Common myeloid progenitor, CD34-positive (primary cell): ENCODE results near the gene ALK.
A peak's percentile ranks its signal among the peaks of the same experiment; 100 is the strongest.

ENCODE experiments used
- CTCF ChIA-PET: fragments of 350-600 bp; sonication (Branson Sonifier 250); formaldehyde crosslinking; loops from one replicate; lab custom pipeline; 2021; ENCODE audit warnings: antibody characterized with exemption; lab: Charles Lee
- POLR2A ChIA-PET: fragments of 350-600 bp; sonication (Branson Sonifier 250); formaldehyde crosslinking; loops from one replicate; lab custom pipeline; 2021; ENCODE audit warnings: antibody characterized with exemption; lab: Charles Lee
- DNase-seq, 3 donors: peaks; one replicate each; pipeline versions ENCODE4 v3.0.0 to v3.0.0-alpha.2; 2013
- H3K27ac ChIP-seq, 2 experiments: 1 replicate in 1 of 2; 2 replicates in 1 of 2; pipeline ENCODE4 v1.7.0; 2013; ENCODE audit warnings: inconsistent platforms in 2 of 2, low read length in 2 of 2, mild to moderate bottlenecking in 2 of 2, low read depth in 1 of 2, moderate library complexity in 1 of 2; ENCODE audit not compliant: severe bottlenecking in 2 of 2, insufficient read depth in 1 of 2, poor library complexity in 1 of 2
- H3K27me3 ChIP-seq, 5 experiments: replicated peaks in 2 of 5; 1 replicate in 3 of 5; 2 replicates in 2 of 5; pipeline versions ENCODE4 v1.6.1 to v1.7.0; 2013; ENCODE audit warnings: low read length in 4 of 5, mild to moderate bottlenecking in 2 of 5, moderate library complexity in 2 of 5, inconsistent platforms in 1 of 5; ENCODE audit not compliant: insufficient read depth in 5 of 5, control insufficient read depth in 4 of 5
- H3K36me3 ChIP-seq, 4 experiments: 1 replicate in 2 of 4; 2 replicates in 2 of 4; pipeline versions ENCODE4 v1.6.1 to v1.7.0; 2013; ENCODE audit warnings: low read length in 3 of 4, control low read depth in 1 of 4, mild to moderate bottlenecking in 1 of 4; ENCODE audit not compliant: control insufficient read depth in 4 of 4, insufficient read depth in 4 of 4
- H3K4me1 ChIP-seq, 4 experiments: 1 replicate in 3 of 4; 2 replicates in 1 of 4; pipeline versions ENCODE4 v1.6.1 to v1.7.1; 2013; ENCODE audit warnings: low read length in 3 of 4, mild to moderate bottlenecking in 3 of 4, control low read depth in 1 of 4, inconsistent platforms in 1 of 4, moderate library complexity in 1 of 4; ENCODE audit not compliant: control insufficient read depth in 4 of 4, insufficient read depth in 4 of 4; ENCODE audit errors: control extremely low read depth in 1 of 4
- H3K4me3 ChIP-seq, 7 experiments: 1 replicate in 4 of 7; 2 replicates in 3 of 7; pipeline versions ENCODE4 v1.5.1 to v1.7.0; 2013; ENCODE audit warnings: mild to moderate bottlenecking in 7 of 7, low read length in 6 of 7, moderate library complexity in 6 of 7, inconsistent platforms in 2 of 7, low read depth in 2 of 7, control low read depth in 1 of 7; ENCODE audit not compliant: insufficient read depth in 4 of 7, control insufficient read depth in 1 of 7; ENCODE audit errors: extremely low read depth in 1 of 7
- H3K9me3 ChIP-seq, 5 experiments: 1 replicate in 4 of 5; 2 replicates in 1 of 5; pipeline versions ENCODE4 v1.6.1 to v1.7.1; 2013; ENCODE audit warnings: low read length in 4 of 5, mild to moderate bottlenecking in 2 of 5, inconsistent platforms in 1 of 5, low read depth in 1 of 5, moderate library complexity in 1 of 5; ENCODE audit not compliant: control insufficient read depth in 4 of 5, insufficient read depth in 2 of 5; ENCODE audit errors: control extremely low read depth in 1 of 5
- WGBS: methylation state at CpG from one replicate; pipeline ENCODE4 v1.1.5; 2013; ENCODE audit not compliant: insufficient coverage; 5-methylcytosine and 5-hydroxymethylcytosine counted together

ALK gene

DNA sequence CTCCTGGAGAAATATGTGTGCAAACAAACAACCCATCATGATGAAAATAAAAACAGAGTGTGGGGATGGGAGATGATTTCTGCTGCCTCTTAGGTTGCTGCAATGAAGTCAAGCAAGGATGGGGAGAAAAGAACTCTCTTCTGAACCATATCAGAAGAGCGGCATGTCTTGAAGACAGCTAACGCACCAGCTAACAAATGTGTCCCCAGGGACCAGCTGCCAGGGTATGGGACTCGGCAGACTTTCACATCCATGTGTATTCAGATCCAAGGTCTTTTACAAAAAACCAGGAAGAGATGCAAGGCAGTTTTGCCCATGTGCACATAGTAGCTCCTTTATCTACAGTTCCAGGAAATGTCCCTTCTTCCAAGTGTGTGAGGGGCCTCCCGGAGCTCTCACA, 680.8 kb downstream of the ALK start:
- Histone ChIP-seq H3K27me3 (peaks cover 0 to 5% (median 2%) of the 10 kb centered on the region in 5 experiments), H3K4me3 (no peak overlapping the region), H3K36me3 (no peaks in the 10 kb centered on the region), H3K4me1 (no peaks in the 10 kb centered on the region), H3K9me3 (no peaks in the 10 kb centered on the region), H3K27ac (no peak overlapping the region)
- DNase-seq: no peak
- CTCF ChIA-PET: interaction anchor here (1.2 to 1.7 kb wide), 3 partner anchors 8 to 785 kb away, joined by 3 to 7 read pairs (median 5); no protein-coding TSS in a partner anchor
- POLR2A ChIA-PET: no interaction called here
- 81% methylated on average over 4 of the region's 4 CpGs for WGBS

DNA sequence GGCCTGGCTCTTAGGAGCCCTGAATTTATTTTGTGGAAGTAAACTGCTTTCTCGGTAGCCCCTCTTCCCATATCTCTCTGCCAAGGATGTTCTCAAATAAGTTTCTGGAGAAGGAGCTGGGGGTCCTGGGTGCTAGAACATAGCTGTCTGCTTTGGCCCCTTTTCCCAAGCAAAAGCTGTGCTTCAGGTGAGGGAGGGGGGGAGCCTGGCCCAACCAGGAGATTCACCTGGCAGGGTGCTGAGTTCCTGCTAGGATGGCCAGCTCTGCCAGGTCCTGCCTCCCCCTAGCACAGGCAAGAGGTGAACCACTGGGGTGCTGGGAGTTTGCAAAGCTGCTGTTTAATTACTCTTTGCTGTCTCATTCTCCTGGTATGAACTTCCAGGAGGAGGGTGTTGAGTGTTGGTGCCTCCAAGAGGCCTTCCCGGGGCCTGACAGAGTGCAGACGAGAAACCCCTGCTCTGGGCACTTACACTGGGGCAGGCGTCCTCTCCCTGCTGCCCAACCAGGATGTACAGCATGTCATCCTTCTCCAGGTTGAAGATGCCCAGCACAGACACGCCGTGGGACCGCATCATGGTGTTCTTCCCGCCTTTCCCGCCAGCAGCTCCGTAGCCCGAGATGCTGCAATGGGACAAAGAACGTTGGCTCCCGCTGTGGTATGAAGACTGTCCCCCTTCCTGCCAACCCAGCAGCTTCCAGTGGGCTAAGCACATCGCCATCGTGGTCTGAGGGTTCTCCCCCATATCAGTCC, 682.0 kb downstream of the ALK start:
- CTCF ChIA-PET: interaction anchor here (0.6 to 1.7 kb wide), 7 partner anchors 9 to 831 kb away, joined by 3 to 7 read pairs (median 3); no protein-coding TSS in a partner anchor
- H3K36me3 ChIP-seq: no peaks in the 10 kb centered on the region
- no peaks in the 10 kb centered on the region for H3K4me1 ChIP-seq
- no peak overlapping the region for H3K4me3 ChIP-seq
- DNase-seq: no peak
- peaks cover 0 to 6% (median 2%) of the 10 kb centered on the region in 5 experiments for H3K27me3 ChIP-seq
- WGBS: 94% methylated on average over 14 of the region's 15 CpGs
- H3K9me3 ChIP-seq: no peaks in the 10 kb centered on the region
- POLR2A ChIA-PET: no interaction called here
- no peak overlapping the region for H3K27ac ChIP-seq

DNA sequence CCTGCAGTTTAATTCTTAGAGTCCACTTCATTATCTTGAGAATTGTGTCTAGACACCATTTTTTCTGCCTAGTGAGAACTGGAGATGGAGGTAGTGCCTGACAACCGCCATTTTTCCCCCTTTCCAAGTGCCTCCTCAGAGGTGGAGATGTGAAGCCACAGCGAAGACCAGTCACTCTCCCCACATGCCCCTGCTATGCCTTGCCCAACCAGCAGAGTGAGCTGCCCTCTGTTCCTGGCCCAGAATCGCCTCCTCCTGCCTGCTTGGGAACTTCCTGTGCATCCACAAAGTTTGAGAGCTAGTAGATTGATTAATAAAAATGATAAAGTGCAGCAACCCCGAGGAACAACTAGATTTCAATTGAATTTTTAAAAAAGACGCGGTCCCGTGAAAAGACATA, 682.9 kb downstream of the ALK start:
- WGBS: 66% methylated on average over 4 of the region's 7 CpGs
- Histone ChIP-seq H3K27me3 (peaks cover 0 to 7% (median 0%) of the 10 kb centered on the region in 5 experiments), H3K9me3 (no peaks in the 10 kb centered on the region), H3K4me3 (no peak overlapping the region), H3K27ac (no peak overlapping the region), H3K36me3 (no peaks in the 10 kb centered on the region), H3K4me1 (no peaks in the 10 kb centered on the region)
- CTCF ChIA-PET: interaction anchor here (0.6 to 1.3 kb wide), 6 partner anchors 8 to 832 kb away, joined by 3 to 4 read pairs (median 3); no protein-coding TSS in a partner anchor
- POLR2A ChIA-PET: no interaction called here
- DNase-seq: peak; percentile 9 to 41 (median 18)

DNA sequence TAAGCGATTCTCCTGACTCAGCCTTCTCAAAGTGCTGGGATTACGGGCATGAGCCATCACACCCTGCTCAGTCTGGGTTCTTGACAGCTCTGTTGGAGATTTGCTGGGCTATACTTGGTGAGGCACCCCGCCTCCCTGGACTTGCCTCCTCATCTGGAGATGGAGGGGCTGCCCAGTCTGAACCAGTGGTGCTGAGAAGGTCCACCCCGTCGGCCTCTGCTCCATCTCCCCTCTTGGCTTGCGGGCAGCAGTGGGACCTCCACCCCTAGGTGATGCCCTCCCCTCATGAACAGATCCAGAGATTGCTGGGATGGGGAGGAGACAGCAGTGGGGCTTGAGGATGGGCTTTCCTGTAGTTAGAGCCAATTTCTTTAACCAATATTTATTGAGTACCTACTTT, 685.3 kb downstream of the ALK start:
- H3K4me3 ChIP-seq: no peak overlapping the region
- no peak overlapping the region for H3K27ac ChIP-seq
- CTCF ChIA-PET: interaction anchor here (1.5 kb wide), 1 partner anchor 606 kb away, joined by 3 read pairs; no protein-coding TSS in a partner anchor
- 100% methylated on average over 5 of the region's 6 CpGs for WGBS
- no peak for DNase-seq
- H3K4me1 ChIP-seq: no peaks in the 10 kb centered on the region
- peaks cover 0 to 5% (median 0%) of the 10 kb centered on the region in 5 experiments for H3K27me3 ChIP-seq
- H3K36me3 ChIP-seq: no peaks in the 10 kb centered on the region
- H3K9me3 ChIP-seq: no peaks in the 10 kb centered on the region
- POLR2A ChIA-PET: no interaction called here

DNA sequence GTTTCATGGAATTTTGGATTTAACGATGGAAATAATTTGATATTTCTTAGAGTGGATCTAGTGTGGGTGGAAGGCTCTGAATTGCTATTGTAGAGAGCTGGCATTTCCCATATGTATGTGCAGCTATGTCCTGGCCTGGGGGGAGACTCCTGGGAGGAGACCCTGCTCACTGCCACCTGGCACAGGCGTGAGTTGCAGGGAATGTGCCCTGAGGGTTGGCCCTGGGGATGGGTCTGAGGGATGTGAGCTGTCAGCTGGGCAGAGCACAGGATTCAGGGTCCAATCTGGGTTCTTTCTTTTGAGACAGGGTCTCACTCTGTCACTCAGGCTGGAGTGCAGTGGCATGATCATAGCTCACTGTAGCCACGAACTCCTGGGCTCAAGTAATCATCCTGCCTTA, 686.0 kb downstream of the ALK start:
- 93% methylated on average over 2 of the region's 3 CpGs for WGBS
- H3K27me3 ChIP-seq: peaks cover 0 to 5% (median 0%) of the 10 kb centered on the region in 5 experiments
- ChIA-PET CTCF (interaction anchor here (1.5 kb wide), 1 partner anchor 607 kb away, joined by 3 read pairs; no protein-coding TSS in a partner anchor), POLR2A (no interaction called here)
- H3K27ac ChIP-seq: no peak overlapping the region
- H3K9me3 ChIP-seq: no peaks in the 10 kb centered on the region
- H3K4me3 ChIP-seq: no peak overlapping the region
- no peaks in the 10 kb centered on the region for H3K4me1 ChIP-seq
- DNase-seq: no peak
- H3K36me3 ChIP-seq: no peaks in the 10 kb centered on the region

DNA sequence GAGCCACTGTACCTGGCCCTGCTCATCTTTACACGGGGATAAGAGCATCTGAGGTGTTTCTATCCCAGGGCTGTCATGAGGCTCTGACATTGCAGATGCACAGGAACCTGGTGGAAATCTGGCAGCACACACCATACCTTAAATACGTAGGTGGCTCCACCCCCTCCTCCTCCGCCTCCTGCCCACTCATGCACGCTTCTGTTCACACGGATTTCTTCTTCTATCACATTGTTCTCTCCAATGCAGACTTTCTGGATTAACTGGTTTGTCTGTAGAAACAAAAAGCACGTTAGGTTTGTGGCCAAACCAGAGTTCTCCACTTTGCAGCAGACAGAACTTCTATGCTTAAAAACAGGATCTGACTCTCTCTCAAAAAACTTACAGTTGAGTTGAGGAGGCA, 688.0 kb downstream of the ALK start:
- CTCF ChIA-PET: no interaction called here
- no peak for DNase-seq
- POLR2A ChIA-PET: no interaction called here
- no peaks in the 10 kb centered on the region for H3K36me3 ChIP-seq
- WGBS: 83% methylated on average over 5 of the region's 6 CpGs
- H3K9me3 ChIP-seq: no peaks in the 10 kb centered on the region
- no peaks in the 10 kb centered on the region for H3K4me1 ChIP-seq
- no peak overlapping the region for H3K4me3 ChIP-seq
- H3K27me3 ChIP-seq: peaks cover 0 to 13% (median 2%) of the 10 kb centered on the region in 5 experiments
- H3K27ac ChIP-seq: no peak overlapping the region

DNA sequence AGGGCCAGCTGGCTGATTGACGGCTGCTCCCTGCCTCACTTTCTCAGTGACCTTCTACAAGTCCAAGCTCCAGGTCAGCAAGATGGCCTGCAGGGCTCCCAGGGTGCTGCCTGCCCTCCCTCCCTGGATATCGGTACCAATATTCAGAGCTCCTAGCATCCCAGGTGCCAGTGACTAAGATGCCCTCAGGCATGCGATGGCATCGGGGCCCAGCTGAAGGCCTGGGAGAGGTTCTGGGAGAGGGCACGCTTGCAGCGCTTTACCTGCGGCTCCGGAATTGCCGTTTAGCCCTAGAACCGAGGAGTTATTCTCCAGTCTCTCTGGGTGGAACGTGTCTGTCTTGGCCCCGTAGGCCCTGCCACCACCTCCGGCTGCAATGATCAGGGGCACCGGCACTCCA, 689.3 kb downstream of the ALK start:
- Histone ChIP-seq H3K4me1 (no peaks in the 10 kb centered on the region), H3K36me3 (no peaks in the 10 kb centered on the region), H3K27ac (no peak overlapping the region), H3K4me3 (no peak overlapping the region), H3K27me3 (peaks cover 0 to 26% (median 3%) of the 10 kb centered on the region in 5 experiments), H3K9me3 (no peaks in the 10 kb centered on the region)
- CTCF ChIA-PET: interaction anchor here (1.7 kb wide), 1 partner anchor 9 kb away, joined by 5 read pairs; no protein-coding TSS in a partner anchor
- no peak for DNase-seq
- 97% methylated on average over 14 of the region's 14 CpGs for WGBS
- POLR2A ChIA-PET: no interaction called here
